SK-N-SH (cell line): ENCODE data around the gene RNF175. TPM values are rescaled to one million over a fixed set of nuclear protein-coding genes. Genes with fewer than 3 reads are reported as not detected.
A peak's percentile ranks its signal among the peaks of the same experiment; 100 is the strongest.

Experiments
- CTCF ChIA-PET: fragments of 300-600, 350-600 bp; formaldehyde crosslinking; extraction: SDS; loops from one replicate; lab custom pipeline; 2021; lab: Yijun Ruan, JAX
- POLR2A ChIA-PET: fragments of 350-600 bp; sonication (Branson Sonifier 250); formaldehyde crosslinking; extraction: SDS; loops from one replicate; lab custom pipeline; 2020; ENCODE audit warnings: antibody characterized with exemption, inconsistent platforms; lab: Yijun Ruan, JAX
- DNase-seq: peaks from one replicate; pipeline ENCODE4 v3.0.0; 2012
- H2AFZ ChIP-seq: fragments of 200-600 bp; sonication (generic); 2 replicates; pipeline ENCODE4 v1.8.1; 2016; ENCODE audit warnings: antibody characterized with exemption, mild to moderate bottlenecking, low read depth
- H3F3A ChIP-seq: fragments of 200-600 bp; sonication (generic); replicated peaks from 2 replicates; pipeline ENCODE3; 2016; ENCODE audit warnings: antibody characterized with exemption, mild to moderate bottlenecking; ENCODE audit not compliant: insufficient read depth
- H3K27ac ChIP-seq, 2 experiments: fragments of 200-500 bp in 1 of 2; fragments of 200-600 bp in 1 of 2; sonication (Bioruptor generic) in 1 of 2; sonication (generic), shearing (Covaris generic) in 1 of 2; 2 replicates each; pipeline versions ENCODE4 v1.5.1 to v1.6.1; 2014 to 2016; ENCODE audit warnings: low read depth in 2 of 2, inconsistent platforms in 1 of 2, low read length in 1 of 2, mild to moderate bottlenecking in 1 of 2, mixed read lengths in 1 of 2
- H3K27me3 ChIP-seq: fragments of 200-600 bp; sonication (generic), shearing (Covaris generic); 2 replicates; pipeline ENCODE4 v1.6.1; 2016; ENCODE audit warnings: mixed run types; ENCODE audit not compliant: insufficient read depth
- H3K36me3 ChIP-seq, 2 experiments: fragments of 200-500 bp in 1 of 2; fragments of 200-600 bp in 1 of 2; sonication (Bioruptor generic) in 1 of 2; sonication (generic) in 1 of 2; replicated peaks in 1 of 2; 2 replicates each; pipeline versions ENCODE3 to v1.5.1; 2014 to 2016; ENCODE audit warnings: low read length in 1 of 2, mild to moderate bottlenecking in 1 of 2; ENCODE audit not compliant: insufficient read depth in 2 of 2, control insufficient read depth in 1 of 2
- H3K4me1 ChIP-seq, 2 experiments: fragments of 200-500 bp in 1 of 2; fragments of 200-600 bp in 1 of 2; sonication (Bioruptor generic) in 1 of 2; sonication (generic), shearing (Covaris generic) in 1 of 2; 2 replicates each; pipeline versions ENCODE4 v1.5.1 to v1.6.1; 2014 to 2016; ENCODE audit warnings: low read depth in 1 of 2, low read length in 1 of 2, mixed run types in 1 of 2; ENCODE audit not compliant: insufficient read depth in 2 of 2, control insufficient read depth in 1 of 2
- H3K4me2 ChIP-seq: fragments of 200-600 bp; sonication (generic), shearing (Covaris generic); 2 replicates; pipeline ENCODE4 v1.6.1; 2017; ENCODE audit warnings: mixed run types
- H3K4me3 ChIP-seq, 2 experiments: fragments of 200-500 bp in 1 of 2; fragments of 200-600 bp in 1 of 2; sonication (Bioruptor generic) in 1 of 2; sonication (generic), shearing (Covaris generic) in 1 of 2; 2 replicates each; pipeline versions ENCODE4 v1.5.1 to v1.8.1; 2014 to 2016; ENCODE audit warnings: low read depth in 2 of 2, inconsistent platforms in 1 of 2, low read length in 1 of 2, mild to moderate bottlenecking in 1 of 2, mixed read lengths in 1 of 2, moderate library complexity in 1 of 2
- H3K79me2 ChIP-seq: fragments of 200-600 bp; sonication (generic); 2 replicates; pipeline ENCODE4 v1.8.1; 2017; ENCODE audit warnings: mild to moderate bottlenecking; ENCODE audit not compliant: insufficient read depth
- H3K9ac ChIP-seq: fragments of 200-600 bp; sonication (generic); 2 replicates; pipeline ENCODE4 v1.6.1; 2017; ENCODE audit warnings: mixed run types
- H3K9me2 ChIP-seq: fragments of 200-600 bp; sonication (generic); 2 replicates; pipeline ENCODE4 v1.6.1; 2017; ENCODE audit warnings: mixed run types
- H3K9me3 ChIP-seq: fragments of 200-600 bp; sonication (generic); 2 replicates; pipeline ENCODE4 v1.6.1; 2017; ENCODE audit warnings: mixed run types, mild to moderate bottlenecking, moderate library complexity
- H4K20me1 ChIP-seq: fragments of 200-600 bp; sonication (generic); 2 replicates; pipeline ENCODE4 v1.6.1; 2017; ENCODE audit warnings: mild to moderate bottlenecking, mixed run types; ENCODE audit not compliant: insufficient read depth
- ELF1 ChIP-seq: IDR thresholded peaks from 2 replicates; pipeline ENCODE4 v1.4.0; 2012
- EZH2phosphoT487 ChIP-seq: fragments of 200-600 bp; sonication (generic); IDR thresholded peaks from 2 replicates; pipeline ENCODE4 v1.6.1; 2017; ENCODE audit warnings: low read depth, mixed run types, mild to moderate bottlenecking, antibody characterized with exemption, moderate library complexity, borderline replicate concordance
- FOXJ3 ChIP-seq: sonication (generic); formaldehyde crosslinking; IDR thresholded peaks from 2 replicates; pipeline ENCODE4 v1.5.1; 2020; ENCODE audit warnings: mild to moderate bottlenecking, missing genetic modification reagents
- FOXM1 ChIP-seq: IDR thresholded peaks from 2 replicates; pipeline ENCODE4 v1.4.0; 2012; ENCODE audit warnings: low read depth, mild to moderate bottlenecking
- GABPA ChIP-seq: IDR thresholded peaks from 2 replicates; pipeline ENCODE4 v1.4.0; 2012; ENCODE audit warnings: low read depth, mild to moderate bottlenecking
- IRF3 ChIP-seq: fragments of 150-350 bp; IDR thresholded peaks from 2 replicates; pipeline ENCODE4 v1.6.1; 2016; ENCODE audit warnings: mild to moderate bottlenecking, low read depth, low read length
- JUND ChIP-seq: IDR thresholded peaks from 2 replicates; pipeline ENCODE4 v1.4.0; 2012
- MEF2A ChIP-seq: IDR thresholded peaks from 2 replicates; pipeline ENCODE4 v1.4.0; 2012; ENCODE audit warnings: low read depth, borderline replicate concordance
- MXI1 ChIP-seq: IDR thresholded peaks from 2 replicates; pipeline ENCODE4 v1.6.1; 2012; ENCODE audit warnings: mild to moderate bottlenecking, low read depth, low read length, improper control_type of control experiment
- NRF1 ChIP-seq: IDR thresholded peaks from 2 replicates; pipeline ENCODE4 v1.6.1; 2012; ENCODE audit warnings: low read depth, mild to moderate bottlenecking, low read length
- POLR2AphosphoS5 ChIP-seq: IDR thresholded peaks from 2 replicates; pipeline ENCODE4 v1.6.1; 2012; ENCODE audit warnings: low read depth, low read length
- RFX5 ChIP-seq: IDR thresholded peaks from 2 replicates; pipeline ENCODE4 v1.6.1; 2012; ENCODE audit warnings: mild to moderate bottlenecking, improper control_type of control experiment, low read length
- RXRA ChIP-seq: IDR thresholded peaks from 2 replicates; pipeline ENCODE4 v1.4.0; 2012; ENCODE audit warnings: low read depth, mild to moderate bottlenecking, borderline replicate concordance
- TAF1 ChIP-seq: IDR thresholded peaks from 2 replicates; pipeline ENCODE4 v1.6.1; 2012; ENCODE audit warnings: low read depth, mild to moderate bottlenecking, low read length, moderate library complexity, borderline replicate concordance
- USF1 ChIP-seq: IDR thresholded peaks from 2 replicates; pipeline ENCODE4 v1.4.0; 2012; ENCODE audit warnings: low read depth, borderline replicate concordance
- USF2 ChIP-seq: fragments of 150-350 bp; IDR thresholded peaks from 2 replicates; pipeline ENCODE4 v1.6.1; 2017; ENCODE audit warnings: antibody characterized with exemption, low read length, low read depth, borderline replicate concordance
- YY1 ChIP-seq: IDR thresholded peaks from 2 replicates; pipeline ENCODE4 v1.4.0; 2012; ENCODE audit warnings: low read depth, mild to moderate bottlenecking
- WGBS: methylation state at CpG from one replicate; pipeline ENCODE4 v1.1.6; 2017; ENCODE audit warnings: low lambda C conversion rate; 5-methylcytosine and 5-hydroxymethylcytosine counted together
- polyA plus RNA-seq, 3 experiments: library from polyadenylated mRNA; depleted of rRNA; stranded (reverse); fragments of >200 nt; gene quantifications; 2 replicates each; pipeline ENCODE4 v1.2.3, GENCODE V29; 2012
- TF ChIP-seq, protein P1 (sequence below): IDR thresholded peaks from 2 replicates; pipeline ENCODE4 v1.6.1; 2012; ENCODE audit warnings: mild to moderate bottlenecking, low read depth, low read length, moderate library complexity

RNF175 gene
- 0.06 and 0.10 TPM in 2 replicates for polyA plus RNA-seq (2012; rRNA removed)
- polyA plus RNA-seq (2012; cell fraction: cytosol; rRNA removed): 0.12 and 0.18 TPM in 2 replicates
- polyA plus RNA-seq (2012; cell fraction: nucleus; rRNA removed): 0.09 and 0.32 TPM in 2 replicates

DNA sequence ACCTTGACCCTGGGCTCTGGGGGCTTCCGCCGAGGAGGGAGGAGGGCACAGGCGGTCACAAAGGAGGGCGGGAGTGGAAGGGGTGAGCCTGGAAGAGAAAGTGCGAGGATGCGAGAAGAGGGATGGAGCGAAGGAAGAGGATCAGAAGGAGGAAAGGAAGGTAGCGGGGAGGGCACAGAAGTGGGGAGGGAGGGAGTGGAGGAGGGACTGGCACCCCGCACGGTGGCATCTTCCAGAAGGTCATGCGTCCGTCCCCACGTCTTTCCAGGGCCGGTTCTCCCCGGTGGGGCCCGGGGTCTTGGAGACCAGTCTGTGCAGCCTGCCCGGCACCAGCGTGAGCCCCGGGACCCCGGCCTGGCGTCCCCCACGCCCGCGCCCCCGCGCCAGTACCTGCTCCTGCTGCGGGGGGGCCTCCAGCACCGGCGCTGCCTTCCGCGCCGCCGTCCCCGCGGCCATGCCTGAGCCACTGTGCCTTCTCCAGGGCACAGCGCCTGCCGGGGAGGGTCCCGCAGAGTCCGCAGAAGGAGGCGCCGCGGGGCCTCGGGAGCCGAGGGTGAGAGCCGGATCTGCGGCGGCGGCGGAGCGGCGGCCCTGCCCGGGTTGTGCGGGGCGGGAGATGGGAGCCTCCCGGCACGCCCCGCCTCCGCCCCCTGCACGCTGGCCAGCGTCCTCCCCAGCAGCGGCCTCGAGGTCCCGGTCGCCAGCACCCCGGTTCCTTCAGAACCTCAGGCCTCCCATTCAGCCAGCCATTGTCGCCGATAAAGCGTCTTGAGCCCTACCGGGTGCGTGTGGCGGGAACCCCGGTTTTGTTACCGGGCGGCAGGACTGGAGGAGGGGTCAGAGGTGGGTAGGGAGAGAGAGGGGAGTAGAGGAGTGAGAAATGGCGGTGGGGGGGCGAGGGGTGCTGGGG lies at the start of gene RNF175:
RNF175 (minus strand) TSS at position 618 of the 910 bp plus-strand sequence; CDS start at position 456, 162 bp downstream.
- no peaks in the 10 kb centered on the region for H3K79me2 ChIP-seq

More for the DNA sequence above, at the start of gene RNF175:
- Histone ChIP-seq H2AFZ (peak within 1 kb of the TSS; percentile 70; the same call in 1 of the 2 replicates), H3K4me3 (peak within 1 kb of the TSS; percentile 55 to 57), H3F3A (no peaks in the 10 kb centered on the region), H3K27ac (no peak within 1 kb of the TSS; a peak in 1 of 4 replicates), H3K36me3 (no peaks in the 10 kb centered on the region), H3K9me3 (no peaks in the 10 kb centered on the region), H3K9ac (no peak within 1 kb of the TSS), H3K27me3 (peaks cover 14% of the 10 kb centered on the region), H4K20me1 (no peaks in the 10 kb centered on the region), H3K4me2 (peak within 1 kb of the TSS; percentile 79), H3K4me1 (peaks cover 0 to 12% of the 10 kb centered on the region in 2 experiments; a peak in 1 of 4 replicates), H3K9me2 (no peaks in the 10 kb centered on the region)
- TF ChIP-seq YY1: no peak
- TF ChIP-seq IRF3: no peak
- TF ChIP-seq GABPA: no peak
- no peak for TF ChIP-seq USF1
- TF ChIP-seq NRF1: no peak
- TF ChIP-seq, protein P1, sequence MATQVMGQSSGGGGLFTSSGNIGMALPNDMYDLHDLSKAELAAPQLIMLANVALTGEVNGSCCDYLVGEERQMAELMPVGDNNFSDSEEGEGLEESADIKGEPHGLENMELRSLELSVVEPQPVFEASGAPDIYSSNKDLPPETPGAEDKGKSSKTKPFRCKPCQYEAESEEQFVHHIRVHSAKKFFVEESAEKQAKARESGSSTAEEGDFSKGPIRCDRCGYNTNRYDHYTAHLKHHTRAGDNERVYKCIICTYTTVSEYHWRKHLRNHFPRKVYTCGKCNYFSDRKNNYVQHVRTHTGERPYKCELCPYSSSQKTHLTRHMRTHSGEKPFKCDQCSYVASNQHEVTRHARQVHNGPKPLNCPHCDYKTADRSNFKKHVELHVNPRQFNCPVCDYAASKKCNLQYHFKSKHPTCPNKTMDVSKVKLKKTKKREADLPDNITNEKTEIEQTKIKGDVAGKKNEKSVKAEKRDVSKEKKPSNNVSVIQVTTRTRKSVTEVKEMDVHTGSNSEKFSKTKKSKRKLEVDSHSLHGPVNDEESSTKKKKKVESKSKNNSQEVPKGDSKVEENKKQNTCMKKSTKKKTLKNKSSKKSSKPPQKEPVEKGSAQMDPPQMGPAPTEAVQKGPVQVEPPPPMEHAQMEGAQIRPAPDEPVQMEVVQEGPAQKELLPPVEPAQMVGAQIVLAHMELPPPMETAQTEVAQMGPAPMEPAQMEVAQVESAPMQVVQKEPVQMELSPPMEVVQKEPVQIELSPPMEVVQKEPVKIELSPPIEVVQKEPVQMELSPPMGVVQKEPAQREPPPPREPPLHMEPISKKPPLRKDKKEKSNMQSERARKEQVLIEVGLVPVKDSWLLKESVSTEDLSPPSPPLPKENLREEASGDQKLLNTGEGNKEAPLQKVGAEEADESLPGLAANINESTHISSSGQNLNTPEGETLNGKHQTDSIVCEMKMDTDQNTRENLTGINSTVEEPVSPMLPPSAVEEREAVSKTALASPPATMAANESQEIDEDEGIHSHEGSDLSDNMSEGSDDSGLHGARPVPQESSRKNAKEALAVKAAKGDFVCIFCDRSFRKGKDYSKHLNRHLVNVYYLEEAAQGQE: no peak
- TF ChIP-seq USF2: no peak
- no peak for TF ChIP-seq MXI1
- TF ChIP-seq EZH2phosphoT487: no peak
- TF ChIP-seq JUND: no peak
- TF ChIP-seq RXRA: no peak
- TF ChIP-seq MEF2A: no peak
- TF ChIP-seq FOXM1: no peak
- no peak for TF ChIP-seq TAF1
- no peak for TF ChIP-seq FOXJ3 (CRISPR knock-in tag)
- TF ChIP-seq RFX5: no peak
- TF ChIP-seq ELF1: no peak
- TF ChIP-seq POLR2AphosphoS5: no peak
- ChIA-PET CTCF (interaction anchor here (2.2 kb wide), 1 partner anchor 9 kb away, joined by 9 read pairs; no protein-coding TSS in a partner anchor), POLR2A (no interaction called here)
- WGBS: 15% methylated on average over 57 of the region's 76 CpGs
- DNase-seq: peak; percentile 90
